Limb (tissue), 2 donors: ENCODE measurements around the gene GFAP.

ENCODE experiments used
- DNase-seq, 2 donors: peaks; one replicate each; pipeline ENCODE4 v3.0.0-alpha.2; 2016; ENCODE audit errors: extremely low spot score in 2 of 2

Gene GFAP

DNA sequence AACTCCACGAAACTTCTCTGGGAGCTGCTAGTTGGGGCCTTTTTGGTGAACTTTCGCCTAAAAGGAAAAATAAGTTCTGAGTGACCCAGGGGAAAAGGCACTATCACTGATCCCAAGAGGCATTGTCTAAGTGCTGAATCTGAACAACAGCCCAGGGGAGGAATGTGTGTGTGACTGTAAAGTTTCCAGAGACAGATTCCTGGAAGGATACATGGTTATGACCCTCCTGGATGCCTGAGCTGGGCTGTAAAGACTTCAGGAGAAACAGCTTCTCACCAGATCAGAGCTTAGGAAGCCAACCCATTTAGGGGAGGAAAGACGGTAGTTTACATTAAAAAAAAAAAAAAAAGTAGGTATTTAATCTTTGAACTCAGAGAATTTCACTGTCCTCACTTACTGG, 47.5 kb downstream of the GFAP start:
- no peak for DNase-seq

DNA sequence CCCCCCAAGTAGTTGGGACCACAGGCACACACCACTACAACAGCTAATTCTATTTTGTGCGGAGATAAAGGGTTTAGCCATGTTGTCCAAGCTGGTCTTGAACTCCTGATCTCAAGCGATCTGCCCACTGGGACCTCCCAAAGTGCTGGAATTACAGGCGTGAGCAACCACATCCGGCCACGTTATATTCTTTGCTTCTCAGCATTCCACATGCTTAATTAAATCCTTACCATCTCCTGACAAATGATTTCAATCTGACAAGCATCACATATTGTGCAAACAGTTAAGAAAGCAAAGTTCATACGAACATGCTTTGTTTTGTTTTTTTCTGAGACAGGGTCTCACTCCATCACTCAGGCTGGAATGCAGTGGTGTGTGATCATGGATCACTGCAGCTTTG, 49.4 kb downstream of the GFAP start:
- no peak for DNase-seq

GRCh38 chr17:44865231-44865660, 50.1 kb downstream of the GFAP start:
- DNase-seq = peak; percentile 75 to 76

DNA sequence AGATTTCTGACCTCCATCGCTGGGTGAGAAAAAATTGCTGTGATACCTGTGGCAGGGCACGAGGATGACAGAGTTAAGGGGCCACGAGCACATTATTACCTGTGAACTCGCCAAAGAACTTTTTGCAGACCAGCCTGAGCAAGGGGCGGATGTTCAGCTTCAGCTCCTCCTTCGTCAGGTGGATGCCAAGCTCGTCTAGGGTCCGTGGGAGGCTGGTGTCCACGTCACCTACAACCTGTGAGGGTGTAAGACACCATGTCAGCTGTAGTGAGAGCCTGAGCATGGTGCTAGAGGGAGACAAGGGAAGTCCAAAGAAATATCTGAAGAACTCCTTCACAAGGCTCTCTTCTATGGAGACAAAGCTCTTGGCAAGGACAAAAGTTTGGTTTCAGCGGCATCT, 50.5 kb downstream of the GFAP start:
- no peak for DNase-seq

DNA sequence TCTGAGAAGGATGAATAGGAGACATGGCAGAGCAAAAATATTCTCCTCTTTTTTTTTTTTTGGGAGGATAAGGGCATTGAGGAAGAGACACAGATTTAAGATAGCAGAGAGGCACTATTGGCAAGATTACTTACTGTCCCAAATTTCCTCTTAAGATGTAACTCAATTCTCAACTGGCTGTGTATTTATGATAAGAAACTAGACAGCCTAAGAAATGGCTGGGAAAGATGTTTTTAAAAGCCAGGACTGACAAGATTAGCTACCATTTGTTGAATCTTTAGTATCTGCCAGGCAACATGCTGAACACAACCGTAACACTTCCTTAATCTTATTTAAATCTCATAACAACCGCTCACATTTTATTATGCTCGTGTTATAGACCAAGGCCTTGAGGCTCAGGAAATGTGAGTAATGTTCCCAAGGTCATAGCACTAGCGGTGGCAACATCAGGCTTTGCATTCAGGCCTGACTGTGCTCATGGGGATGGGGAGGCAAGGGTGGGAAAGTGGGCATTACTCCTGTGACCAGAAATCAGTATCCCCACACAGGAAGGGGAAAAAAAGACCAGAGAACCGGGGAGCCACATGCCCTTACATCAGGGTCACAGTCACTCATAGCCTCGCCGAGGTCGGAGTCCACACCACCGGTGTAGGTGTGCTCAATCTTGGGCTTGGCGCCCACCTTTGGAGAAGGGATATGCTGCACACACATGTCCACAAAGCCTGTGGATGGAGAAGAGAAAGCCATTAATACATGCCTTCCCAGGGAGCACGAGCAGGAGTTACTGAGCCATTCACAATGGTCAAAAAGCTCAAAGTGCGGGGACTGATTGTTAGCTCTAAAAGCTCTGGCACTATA, 52.0 kb downstream of the GFAP start:
- no peak for DNase-seq

DNA sequence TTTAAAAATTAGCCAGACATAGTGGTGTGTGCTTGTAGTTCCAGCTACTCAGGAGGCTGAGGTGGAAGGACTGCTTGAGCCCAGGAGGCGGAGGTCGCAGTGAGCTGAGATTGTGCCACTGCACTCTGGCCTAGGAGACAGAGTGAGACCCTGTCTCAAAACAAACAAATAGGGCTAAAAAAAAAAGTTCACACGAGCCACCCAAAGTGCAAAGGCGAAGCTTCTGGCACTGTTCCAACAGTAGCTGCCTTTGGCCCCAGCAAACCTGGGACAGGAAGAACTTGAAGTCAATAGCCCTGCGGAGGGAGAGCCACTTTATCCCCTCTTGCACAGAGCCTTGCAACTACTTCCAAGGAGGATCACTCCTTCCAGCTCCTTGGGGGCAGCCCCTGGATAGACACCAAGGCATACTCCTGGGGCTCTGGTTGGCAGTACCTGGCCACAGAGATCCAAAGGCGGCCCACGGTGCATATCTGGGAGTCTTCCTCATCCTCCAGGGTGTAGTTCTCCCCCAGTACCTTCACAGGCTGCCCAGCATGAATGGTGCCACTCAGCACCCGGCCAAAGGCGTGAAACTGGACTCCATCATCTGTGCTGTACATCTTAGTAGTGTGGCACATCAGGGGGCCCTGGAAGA, 52.9 kb downstream of the GFAP start:
- DNase-seq = no peak

DNA sequence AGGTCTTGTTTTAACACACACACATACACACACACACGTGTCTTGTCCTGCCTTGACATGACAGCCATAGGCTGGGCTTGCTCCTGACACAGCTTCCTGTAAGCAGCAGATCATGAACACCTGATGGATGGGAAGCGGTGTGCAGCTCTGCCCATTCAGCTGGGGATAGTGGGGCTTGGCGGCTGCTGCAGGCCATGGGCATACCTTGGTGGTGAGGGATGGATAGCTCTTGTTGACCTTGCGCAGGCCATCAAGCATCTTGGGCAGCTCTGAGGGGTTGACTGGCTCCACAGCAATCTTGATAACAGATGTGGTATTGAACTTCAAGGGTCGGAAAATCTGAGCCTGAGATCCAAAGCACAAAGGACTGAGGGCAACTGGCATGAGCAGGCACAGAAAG, 55.6 kb downstream of the GFAP start:
- DNase-seq = no peak

DNA sequence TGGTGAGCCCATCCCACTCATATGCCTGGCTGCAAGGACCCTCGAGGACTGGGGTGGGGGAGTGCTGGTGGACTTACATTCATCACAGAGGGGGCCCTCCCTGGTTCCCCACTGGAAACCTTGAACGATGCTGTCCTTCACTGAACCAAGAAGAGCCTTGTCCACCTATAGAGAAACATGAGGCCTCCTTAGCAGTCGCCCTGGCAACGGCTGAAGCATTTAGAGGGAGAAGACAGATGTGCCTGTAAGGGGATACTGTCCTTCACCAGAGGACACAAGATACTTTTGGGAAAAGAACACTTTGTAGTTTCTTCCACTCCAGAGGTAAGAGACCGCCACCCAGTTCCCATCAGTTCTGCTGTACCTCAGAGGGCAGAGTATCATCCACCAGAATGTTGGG, 61.1 kb downstream of the GFAP start:
- DNase-seq = no peak
